Ovary (tissue), 3 donors: ENCODE results near the gene IRS1.

Experiments used
- CTCF ChIP-seq, 3 donors: fragments of 450-650 bp in 2 of 3; fragments of 200-600 bp in 1 of 3; IDR thresholded peaks; one replicate each; pipeline versions ENCODE4 v1.5.1 to v1.8.0; 2016 to 2022; ENCODE audit warnings: antibody characterized with exemption in 3 of 3, mild to moderate bottlenecking in 1 of 3
- EP300 ChIP-seq: sonication (generic); formaldehyde crosslinking; IDR thresholded peaks from one replicate; pipeline ENCODE4 v1.6.1; 2017; ENCODE audit warnings: antibody characterized with exemption
- POLR2A ChIP-seq: fragments of 450-650 bp; IDR thresholded peaks from one replicate; pipeline ENCODE4 v1.6.1; 2017; ENCODE audit warnings: antibody characterized with exemption, mild to moderate bottlenecking, moderate library complexity
- donor health status: DM: no; HTN: no; CAD: no.

GRCh38 chr2:226849349-226849748, 49.7 kb upstream of the IRS1 start:
- no peak for TF ChIP-seq CTCF (IDR thresholded peaks at IDR 0.05)
- no peak for TF ChIP-seq EP300
- TF ChIP-seq POLR2A: no peak
